GM23338 (cell line): ENCODE results near the gene PAPPA. TPM values are rescaled to one million over a fixed set of nuclear protein-coding genes. Genes with fewer than 3 reads are reported as not detected.

ENCODE experiments used
- ATAC-seq: fragments of 200-7000 bp; cut with Tn5 transposase; 3 replicates; pipeline ENCODE4 v1.9.1; 2020
- DNase-seq: peaks from one replicate; pipeline ENCODE4 v3.0.0-alpha.2; 2015; ENCODE audit warnings: low spot score
- H2AFZ ChIP-seq: fragments of 200-600 bp; sonication (generic); 2 replicates; pipeline ENCODE4 v1.8.0; 2016; ENCODE audit warnings: antibody characterized with exemption, mild to moderate bottlenecking, moderate library complexity
- H3F3A ChIP-seq: fragments of 200-600 bp; sonication (generic); replicated peaks from 2 replicates; pipeline ENCODE4 v1.8.0; 2017; ENCODE audit warnings: antibody characterized with exemption, mixed run types, low read depth
- H3K27ac ChIP-seq: fragments of 200-600 bp; sonication (generic); 2 replicates; pipeline ENCODE4 v1.6.1; 2016; ENCODE audit warnings: low read depth
- H3K27me3 ChIP-seq: fragments of 200-600 bp; sonication (generic); 2 replicates; pipeline ENCODE4 v1.8.0; 2016; ENCODE audit warnings: mild to moderate bottlenecking, mixed run types, moderate library complexity; ENCODE audit not compliant: insufficient read depth
- H3K36me3 ChIP-seq: fragments of 200-600 bp; sonication (generic); 2 replicates; pipeline ENCODE4 v1.8.0; 2016; ENCODE audit warnings: mild to moderate bottlenecking; ENCODE audit not compliant: insufficient read depth
- H3K4me1 ChIP-seq: fragments of 200-600 bp; sonication (generic); 2 replicates; pipeline ENCODE4 v1.8.0; 2016; ENCODE audit warnings: mild to moderate bottlenecking, moderate library complexity; ENCODE audit not compliant: insufficient read depth
- H3K4me2 ChIP-seq: fragments of 200-600 bp; sonication (generic); 2 replicates; pipeline ENCODE4 v1.7.1; 2017; ENCODE audit warnings: mixed run types
- H3K4me3 ChIP-seq: fragments of 200-600 bp; sonication (generic); 2 replicates; pipeline ENCODE4 v1.6.1; 2016; ENCODE audit warnings: mixed run types
- H3K79me2 ChIP-seq: fragments of 200-600 bp; sonication (generic); replicated peaks from 2 replicates; pipeline ENCODE4 v1.8.0; 2017; ENCODE audit warnings: mild to moderate bottlenecking; ENCODE audit not compliant: insufficient read depth
- H3K9me2 ChIP-seq: fragments of 200-600 bp; sonication (generic); 2 replicates; pipeline ENCODE4 v1.8.0; 2017; ENCODE audit not compliant: insufficient read depth
- H4K20me1 ChIP-seq: fragments of 200-600 bp; sonication (generic); replicated peaks from 2 replicates; pipeline ENCODE4 v1.8.0; 2017; ENCODE audit warnings: mild to moderate bottlenecking; ENCODE audit not compliant: insufficient read depth
- H3K27ac Mint-ChIP-seq: 2 replicates; pipeline ENCODE4 v1.8.0; 2020; ENCODE audit warnings: inconsistent platforms, mild to moderate bottlenecking, moderate library complexity, mixed read lengths
- H3K27me3 Mint-ChIP-seq: 3 replicates; pipeline ENCODE4 v1.8.0; 2022; ENCODE audit warnings: low read depth, mild to moderate bottlenecking, moderate library complexity, mixed read lengths, inconsistent platforms; ENCODE audit not compliant: insufficient read depth, poor library complexity
- H3K36me3 Mint-ChIP-seq: 3 replicates; pipeline ENCODE4 v1.8.0; 2021; ENCODE audit warnings: low read depth, mild to moderate bottlenecking, inconsistent platforms, moderate library complexity, mixed read lengths
- H3K4me1 Mint-ChIP-seq: 3 replicates; pipeline ENCODE4 v1.8.0; 2020; ENCODE audit warnings: mild to moderate bottlenecking, inconsistent platforms, mixed read lengths
- H3K4me3 Mint-ChIP-seq: 3 replicates; pipeline ENCODE4 v1.8.0; 2021; ENCODE audit warnings: moderate library complexity, mild to moderate bottlenecking, inconsistent platforms, mixed read lengths
- H3K9me3 Mint-ChIP-seq: 3 replicates; pipeline ENCODE4 v1.8.0; 2020; ENCODE audit warnings: moderate library complexity, mild to moderate bottlenecking, inconsistent platforms, mixed read lengths
- CREB1 ChIP-seq: fragments of 250-450 bp; sonication (Bioruptor Pico); IDR thresholded peaks from 2 replicates; pipeline ENCODE4 v1.5.0; 2020; ENCODE audit warnings: low read depth, mild to moderate bottlenecking, moderate library complexity
- CTCF ChIP-seq, 2 experiments: fragments of 200-600 bp in 1 of 2; sonication (generic) in 1 of 2; conservative IDR thresholded peaks; 2 replicates each; pipeline versions ENCODE4 v1.5.1 to v1.6.1; 2016 to 2017; ENCODE audit warnings: antibody characterized with exemption in 2 of 2, low read depth in 2 of 2, mild to moderate bottlenecking in 2 of 2, moderate library complexity in 1 of 2
- ETS1 ChIP-seq: IDR thresholded peaks from 2 replicates; pipeline ENCODE4 v1.6.1; 2016; ENCODE audit warnings: antibody characterized with exemption
- EZH2 ChIP-seq: fragments of 200-600 bp; sonication (generic); IDR thresholded peaks from one replicate; pipeline ENCODE4 v1.8.0; 2017; ENCODE audit warnings: antibody characterized with exemption, mild to moderate bottlenecking, low read depth; ENCODE audit not compliant: unreplicated experiment
- EZH2phosphoT487 ChIP-seq: fragments of 200-600 bp; sonication (generic); IDR thresholded peaks from one replicate; pipeline ENCODE4 v1.8.1; 2018; ENCODE audit warnings: antibody characterized with exemption; ENCODE audit not compliant: unreplicated experiment
- JUNB ChIP-seq: IDR thresholded peaks from one replicate; pipeline ENCODE4 v1.6.1; 2016; ENCODE audit warnings: antibody characterized with exemption; ENCODE audit not compliant: unreplicated experiment
- NANOG ChIP-seq: IDR thresholded peaks from 2 replicates; pipeline ENCODE4 v1.6.1; 2016; ENCODE audit warnings: antibody characterized with exemption, borderline replicate concordance
- STAT1 ChIP-seq: IDR thresholded peaks from one replicate; pipeline ENCODE4 v1.6.1; 2016; ENCODE audit warnings: antibody characterized with exemption; ENCODE audit not compliant: unreplicated experiment
- ZNF114 ChIP-seq: fragments of 250-450 bp; sonication (Bioruptor Pico); IDR thresholded peaks from 2 replicates; pipeline ENCODE4 v1.5.0; 2020; ENCODE audit warnings: mild to moderate bottlenecking, moderate library complexity
- ZNF462 ChIP-seq: fragments of 250-450 bp; sonication (Bioruptor Pico); IDR thresholded peaks from 2 replicates; pipeline ENCODE4 v1.5.0; 2020; ENCODE audit warnings: mild to moderate bottlenecking, moderate library complexity
- long read RNA-seq: library from polyadenylated mRNA; unstranded; transcript quantifications from one replicate; pipeline ENCODE4 v2.0.0, GENCODE V29; 2020; ENCODE audit not compliant: unreplicated experiment
- polyA plus RNA-seq: library from polyadenylated mRNA; unstranded; fragments of >200 nt; fragmentation: Nextera tagmentation; extraction: Ambion mirVana; gene quantifications from 2 replicates; pipeline ENCODE4 v1.2.1, GENCODE V29; 2016
- total RNA-seq: library from RNA; depleted of rRNA; stranded (reverse); fragments of >200 nt; shearing (Covaris generic); gene quantifications from 2 replicates; pipeline ENCODE4 v1.2.3, GENCODE V29; 2014; rRNA removed

Gene PAPPA
- 0.31 and 0.38 TPM in 2 replicates for total RNA-seq
- 0.21 and 0.66 TPM in 2 replicates for polyA plus RNA-seq
- long read RNA-seq: 0 reads

- Histone ChIP-seq H3F3A (0 out of 2 replicates have a peak, but pooled peaks cover 3% of the 10 kb centered on the region), H3K27ac (no peak within 1 kb of the TSS), H4K20me1 (no peaks in the 10 kb centered on the region), H3K4me3 (peak within 1 kb of the TSS; percentile 76), H3K79me2 (no peaks in the 10 kb centered on the region), H3K9me2 (no peaks in the 10 kb centered on the region), H3K36me3 (no peaks in the 10 kb centered on the region), H3K27me3 (peaks cover 54% of the 10 kb centered on the region), H3K4me2 (peak within 1 kb of the TSS; percentile 95), H3K4me1 (peaks cover 36% of the 10 kb centered on the region), H2AFZ (peak within 1 kb of the TSS; percentile 97)
- Mint-ChIP-seq H3K27ac (peak within 1 kb of the TSS; percentile 30), H3K27me3 (peaks cover 39% of the 10 kb centered on the region), H3K4me1 (peaks cover 46% of the 10 kb centered on the region), H3K36me3 (no peaks in the 10 kb centered on the region; the same call in 2 of the 3 replicates), H3K9me3 (peaks cover 2% of the 10 kb centered on the region; the same call in 1 of the 3 replicates), H3K4me3 (peak within 1 kb of the TSS; percentile 82)
- ATAC-seq: no peak
- peak; percentile 33 for DNase-seq
- TF ChIP-seq EZH2 (peak; percentile 22), NANOG (no peak), EZH2phosphoT487 (no peak), STAT1 (no peak), CREB1 (no peak), JUNB (no peak)
These were observed at the start of gene PAPPA for GRCh38 chr9:116153765-116154333. PAPPA (plus strand) TSS chr9:116153791; CDS start chr9:116154173, 382 bp downstream.

- H3K27ac ChIP-seq: no peak overlapping the region
- no peaks in the 10 kb centered on the region for H3K36me3 Mint-ChIP-seq
- ATAC-seq (no peak), DNase-seq (no peak)
- H2AFZ ChIP-seq: no peak overlapping the region
- H4K20me1 ChIP-seq: no peaks in the 10 kb centered on the region
- no peaks in the 10 kb centered on the region for H3K36me3 ChIP-seq
- no peaks in the 10 kb centered on the region for H3K4me1 ChIP-seq
- H3K4me2 ChIP-seq: no peak overlapping the region
- peaks cover 7% of the 10 kb centered on the region for H3K9me2 ChIP-seq
- no peaks in the 10 kb centered on the region for H3K79me2 ChIP-seq
- no peaks in the 10 kb centered on the region for H3K27me3 Mint-ChIP-seq
- H3K27me3 ChIP-seq: no peaks in the 10 kb centered on the region
- no peak overlapping the region for H3K4me3 ChIP-seq
- no peaks in the 10 kb centered on the region for H3K9me3 Mint-ChIP-seq
- no peaks in the 10 kb centered on the region for H3F3A ChIP-seq
- H3K4me1 Mint-ChIP-seq: no peaks in the 10 kb centered on the region
- H3K4me3 Mint-ChIP-seq: no peak overlapping the region
- H3K27ac Mint-ChIP-seq: no peak overlapping the region
- TF ChIP-seq ZNF462 (CRISPR knock-in tag) (no peak), CTCF (conservative IDR thresholded peaks at IDR 0.05; ENCODE audit: low read depth in 2 of 2) (no peak), NANOG (no peak), ZNF114 (no peak), EZH2phosphoT487 (no peak), ETS1 (no peak)
These were observed 49.4 kb upstream of the PAPPA start for GRCh38 chr9:116103976-116104820.
